Astrocyte (in vitro differentiated cells and primary cell): Measurements from ENCODE around the gene ARL17A. TPM values are rescaled to one million over a fixed set of nuclear protein-coding genes. Genes with fewer than 3 reads are reported as not detected.
A peak's percentile ranks its signal among the peaks of the same experiment; 100 is the strongest.
"Not testable (repeated sequence)": the region's sequence is repeated elsewhere in the genome, so short reads cannot be mapped to it uniquely, and the experiment has no call there.

Source experiments
- DNase-seq: peaks from one replicate; pipeline ENCODE4 v3.0.0-alpha.2; 2010; ENCODE audit warnings: low read depth
- FAIRE-seq: peaks from 2 replicates; lab custom pipeline; 2011; peaks lifted over from hg19 to GRCh38; lab: Jason Lieb, UNC
- H2AFZ ChIP-seq: 2 replicates; pipeline ENCODE4 v1.6.0; 2012; ENCODE audit warnings: low read depth, low read length, inconsistent platforms
- H3K27ac ChIP-seq: 2 replicates; pipeline ENCODE4 v1.5.1; 2011; ENCODE audit warnings: low read depth, low read length, inconsistent platforms
- H3K27me3 ChIP-seq: 2 replicates; pipeline ENCODE4 v1.6.0; 2011; ENCODE audit warnings: low read length, inconsistent platforms; ENCODE audit not compliant: insufficient read depth
- H3K36me3 ChIP-seq: 2 replicates; pipeline ENCODE4 v1.5.1; 2011; ENCODE audit warnings: low read length, inconsistent platforms; ENCODE audit not compliant: insufficient read depth
- H3K4me1 ChIP-seq: 2 replicates; pipeline ENCODE4 v1.5.1; 2011; ENCODE audit warnings: low read length, inconsistent platforms; ENCODE audit not compliant: insufficient read depth
- H3K4me2 ChIP-seq: 2 replicates; pipeline ENCODE4 v1.6.0; 2012; ENCODE audit warnings: low read length, inconsistent platforms
- H3K4me3 ChIP-seq: 2 replicates; pipeline ENCODE4 v1.5.1; 2011; ENCODE audit warnings: low read depth, mild to moderate bottlenecking, low read length, inconsistent platforms; ENCODE audit not compliant: insufficient read depth
- H3K79me2 ChIP-seq: 2 replicates; pipeline ENCODE4 v1.6.0; 2012; ENCODE audit warnings: mild to moderate bottlenecking, low read length, inconsistent platforms; ENCODE audit not compliant: insufficient read depth
- H3K9ac ChIP-seq: 2 replicates; pipeline ENCODE4 v1.6.0; 2012; ENCODE audit warnings: mild to moderate bottlenecking, low read length, inconsistent platforms
- H3K9me3 ChIP-seq: 2 replicates; pipeline ENCODE4 v1.5.1; 2012; ENCODE audit warnings: low read depth, mild to moderate bottlenecking, low read length, inconsistent platforms; ENCODE audit not compliant: insufficient read depth
- H4K20me1 ChIP-seq: 2 replicates; pipeline ENCODE4 v1.6.0; 2012; ENCODE audit warnings: low read length, inconsistent platforms; ENCODE audit not compliant: insufficient read depth
- H3K27ac Mint-ChIP-seq: one replicate; pipeline ENCODE4 v1.8.0; 2021; ENCODE audit warnings: mild to moderate bottlenecking, mixed read lengths; ENCODE audit not compliant: unreplicated experiment
- H3K27me3 Mint-ChIP-seq: one replicate; pipeline ENCODE4 v1.8.0; 2021; ENCODE audit warnings: low read depth, mixed read lengths; ENCODE audit not compliant: unreplicated experiment
- H3K36me3 Mint-ChIP-seq: one replicate; pipeline ENCODE4 v1.8.0; 2021; ENCODE audit warnings: low read depth, mixed read lengths; ENCODE audit not compliant: unreplicated experiment
- H3K4me1 Mint-ChIP-seq: one replicate; pipeline ENCODE4 v1.8.0; 2021; ENCODE audit warnings: low read depth, mixed read lengths; ENCODE audit not compliant: unreplicated experiment
- H3K4me3 Mint-ChIP-seq: one replicate; pipeline ENCODE4 v1.8.0; 2021; ENCODE audit warnings: mild to moderate bottlenecking, moderate library complexity, mixed read lengths; ENCODE audit not compliant: unreplicated experiment
- H3K9me3 Mint-ChIP-seq: one replicate; pipeline ENCODE4 v1.8.0; 2021; ENCODE audit warnings: mild to moderate bottlenecking, mixed read lengths; ENCODE audit not compliant: unreplicated experiment
- total RNA-seq: library from RNA; stranded (reverse); gene quantifications from 2 replicates; pipeline ENCODE4 v1.2.1, GENCODE V29; 2021

Gene ARL17A
- total RNA-seq, 1 donor from 2014 or later: 11.6 TPM

- not testable (repeated sequence) for H3K36me3 Mint-ChIP-seq
Observed at GRCh38 chr17:46598344-46598931, 18.9 kb upstream of the ARL17A start.

GRCh38 chr17:46591332-46591731, 11.8 kb upstream of the ARL17A start:
- FAIRE-seq: peak; percentile 81
- not testable (repeated sequence) for H3K4me1 ChIP-seq, H3K4me3 ChIP-seq, H3K9me3 Mint-ChIP-seq, H3K79me2 ChIP-seq, H3K36me3 ChIP-seq, H2AFZ ChIP-seq, H3K36me3 Mint-ChIP-seq, H3K27ac Mint-ChIP-seq, H3K27me3 ChIP-seq, H3K4me1 Mint-ChIP-seq, H3K9ac ChIP-seq, H3K9me3 ChIP-seq, DNase-seq, H3K27me3 Mint-ChIP-seq, H3K4me2 ChIP-seq, H3K4me3 Mint-ChIP-seq, H3K27ac ChIP-seq, H4K20me1 ChIP-seq

More at GRCh38 chr17:46598344-46598931, 18.9 kb upstream of the ARL17A start:
- H3K9me3 Mint-ChIP-seq, H3K9me3 ChIP-seq, H3K4me1 Mint-ChIP-seq, H3K4me3 ChIP-seq, H3K27me3 ChIP-seq, H3K4me3 Mint-ChIP-seq, H3K27me3 Mint-ChIP-seq, H2AFZ ChIP-seq, H3K4me2 ChIP-seq, H3K9ac ChIP-seq, H3K4me1 ChIP-seq, H4K20me1 ChIP-seq, H3K27ac ChIP-seq, H3K36me3 ChIP-seq, H3K27ac Mint-ChIP-seq, DNase-seq, H3K79me2 ChIP-seq: not testable (repeated sequence)
- peak; percentile 97 for FAIRE-seq

GRCh38 chr17:46590157-46591146, 11.0 kb upstream of the ARL17A start, which contains the start of gene NSF:
NSF (plus strand) TSS chr17:46590669; CDS start chr17:46590776, 107 bp downstream.
- H4K20me1 ChIP-seq, H3K4me3 Mint-ChIP-seq, H3K9me3 Mint-ChIP-seq, H3K27me3 ChIP-seq, H3K36me3 Mint-ChIP-seq, H3K4me3 ChIP-seq, H3K27me3 Mint-ChIP-seq, DNase-seq, FAIRE-seq, H3K4me1 Mint-ChIP-seq, H3K27ac Mint-ChIP-seq, H3K4me2 ChIP-seq, H3K4me1 ChIP-seq, H3K36me3 ChIP-seq, H2AFZ ChIP-seq, H3K9me3 ChIP-seq, H3K27ac ChIP-seq, H3K79me2 ChIP-seq, H3K9ac ChIP-seq: not testable (repeated sequence)

- FAIRE-seq, H3K27me3 Mint-ChIP-seq, H3K4me2 ChIP-seq, DNase-seq, H3K36me3 ChIP-seq, H3K9ac ChIP-seq, H3K9me3 ChIP-seq, H3K27ac Mint-ChIP-seq, H3K4me1 ChIP-seq, H3K79me2 ChIP-seq, H4K20me1 ChIP-seq, H3K4me3 ChIP-seq, H3K27me3 ChIP-seq, H3K4me1 Mint-ChIP-seq, H2AFZ ChIP-seq, H3K27ac ChIP-seq, H3K4me3 Mint-ChIP-seq, H3K36me3 Mint-ChIP-seq, H3K9me3 Mint-ChIP-seq: not testable (repeated sequence)
Observed at GRCh38 chr17:46585444-46585843, 6.0 kb upstream of the ARL17A start.

GRCh38 chr17:46580082-46580481, 591 bp upstream of the ARL17A start:
- not testable (repeated sequence) for H3K9me3 ChIP-seq, H3K27me3 Mint-ChIP-seq, H3K27ac Mint-ChIP-seq, H3K27ac ChIP-seq, H3K36me3 Mint-ChIP-seq, H3K9me3 Mint-ChIP-seq, H3K36me3 ChIP-seq, H2AFZ ChIP-seq, H3K27me3 ChIP-seq, H3K4me1 Mint-ChIP-seq, DNase-seq, H3K79me2 ChIP-seq, H3K4me3 ChIP-seq, H3K4me3 Mint-ChIP-seq, FAIRE-seq, H3K9ac ChIP-seq, H4K20me1 ChIP-seq, H3K4me1 ChIP-seq
- peak overlapping the region; percentile 60 for H3K4me2 ChIP-seq

GRCh38 chr17:46571796-46572195, 7.7 kb downstream of the ARL17A start:
- H3K27ac Mint-ChIP-seq, H3K4me3 ChIP-seq, H3K9me3 ChIP-seq, H3K4me1 ChIP-seq, H3K27ac ChIP-seq, H3K36me3 ChIP-seq, H3K9me3 Mint-ChIP-seq, H3K27me3 ChIP-seq, H3K79me2 ChIP-seq, H3K27me3 Mint-ChIP-seq, H4K20me1 ChIP-seq, H3K4me1 Mint-ChIP-seq, DNase-seq, H3K4me2 ChIP-seq, FAIRE-seq, H3K9ac ChIP-seq, H3K36me3 Mint-ChIP-seq, H3K4me3 Mint-ChIP-seq, H2AFZ ChIP-seq: not testable (repeated sequence)
